SK-N-DZ (cell line): ENCODE results near the gene RNF175. TPM values are rescaled to one million over a fixed set of nuclear protein-coding genes. Genes with fewer than 3 reads are reported as not detected.
A peak's percentile ranks its signal among the peaks of the same experiment; 100 is the strongest.

Experiments
- DNase-seq: peaks from one replicate; pipeline ENCODE4 v3.0.0-alpha.2; 2015; ENCODE audit warnings: low spot score
- polyA plus RNA-seq, 2 experiments: library from polyadenylated mRNA; depleted of rRNA; stranded (reverse); fragments of >200 nt; gene quantifications; 2 replicates each; pipeline ENCODE4 v1.2.3, GENCODE V29; 2014

RNF175 gene
- polyA plus RNA-seq (2014; cell fraction: cytosol; rRNA removed): not detected in 2 replicates
- polyA plus RNA-seq (2014; cell fraction: nucleus; rRNA removed): 0.21 TPM in 1 of 2 replicates, not detected in the other

GRCh38 chr4:153759407-153760316 lies at the start of gene RNF175:
Gene RNF175, minus strand, starts transcription at chr4:153760024. Its CDS starts 162 bp downstream, at chr4:153759862.
- DNase-seq: no peak

GRCh38 chr4:153809307-153809706 lies 49.5 kb upstream of the RNF175 start:
- no peak for DNase-seq

GRCh38 chr4:153808175-153808574 lies 48.4 kb upstream of the RNF175 start:
- no peak for DNase-seq

GRCh38 chr4:153806073-153806472 lies 46.2 kb upstream of the RNF175 start:
- DNase-seq: no peak

- DNase-seq: no peak
Observed at GRCh38 chr4:153804722-153805121, 44.9 kb upstream of the RNF175 start.

GRCh38 chr4:153799694-153800074 lies 39.9 kb upstream of the RNF175 start:
- no peak for DNase-seq

GRCh38 chr4:153798901-153799693 lies 39.3 kb upstream of the RNF175 start:
- no peak for DNase-seq

- no peak for DNase-seq
Observed at GRCh38 chr4:153798420-153798819, 38.6 kb upstream of the RNF175 start.

GRCh38 chr4:153794006-153794405 lies 34.2 kb upstream of the RNF175 start:
- DNase-seq: no peak

GRCh38 chr4:153792618-153793247 lies 32.9 kb upstream of the RNF175 start:
- DNase-seq: no peak

- peak; percentile 12 for DNase-seq
Observed at GRCh38 chr4:153791746-153792617, 32.2 kb upstream of the RNF175 start.

- no peak for DNase-seq
Observed at GRCh38 chr4:153790962-153791551, 31.2 kb upstream of the RNF175 start.

- DNase-seq: no peak
Observed at GRCh38 chr4:153790500-153790865, 30.7 kb upstream of the RNF175 start.

- DNase-seq: no peak
Observed at GRCh38 chr4:153789741-153790499, 30.1 kb upstream of the RNF175 start.

- DNase-seq: no peak
Observed at GRCh38 chr4:153788413-153789276, 28.8 kb upstream of the RNF175 start, which contains the start of gene SFRP2. Gene SFRP2, minus strand, starts transcription at chr4:153789083. Its CDS starts 248 bp downstream, at chr4:153788835.

- DNase-seq: no peak
Observed at GRCh38 chr4:153788051-153788412, 28.2 kb upstream of the RNF175 start.

- DNase-seq: no peak
Observed at GRCh38 chr4:153787575-153787974, 27.8 kb upstream of the RNF175 start.

- DNase-seq: no peak
Observed at GRCh38 chr4:153787061-153787560, 27.3 kb upstream of the RNF175 start.
